GM18867 (cell line): ENCODE data around the gene JPH2.
A peak's percentile ranks its signal among the peaks of the same experiment; 100 is the strongest.

ENCODE experiments used
- ATAC-seq: cut with Tn5 transposase; IDR thresholded peaks from one replicate; pipeline ENCODE4 v1.9.1; 2021; ENCODE audit warnings: mild to moderate bottlenecking, moderate library complexity; ENCODE audit not compliant: unreplicated experiment

JPH2 gene

DNA sequence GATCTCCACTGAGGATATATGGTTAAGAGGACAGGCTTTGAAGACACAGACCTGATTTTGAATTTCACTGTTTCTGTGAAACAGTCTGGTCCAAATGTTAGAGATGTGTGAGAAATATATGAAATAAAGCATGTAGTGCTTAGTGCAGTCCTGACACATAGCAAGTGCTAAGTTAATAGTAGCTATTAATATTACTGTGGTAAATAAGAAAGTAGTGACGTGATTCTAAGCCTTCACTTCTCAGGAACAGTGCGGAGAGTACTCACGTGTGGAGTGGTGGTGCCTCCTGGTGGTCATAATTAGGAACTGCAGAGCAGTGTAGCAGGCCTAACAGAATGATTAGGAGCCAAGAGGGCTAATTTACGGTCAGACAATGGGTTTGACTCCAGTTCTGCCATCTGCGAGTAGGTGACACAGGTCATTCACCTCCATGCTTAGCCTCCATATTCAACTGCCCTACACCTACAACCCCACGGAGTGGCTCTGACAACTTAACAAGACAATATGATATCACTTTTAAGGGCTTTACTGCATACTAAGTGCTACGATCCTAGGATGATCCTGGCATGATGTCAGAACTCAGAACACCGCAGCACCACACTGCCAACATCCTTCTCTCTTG is 106.2 kb downstream of the JPH2 start:
- peak; percentile 68 for ATAC-seq

GRCh38 chr20:44080064-44080463 is 106.9 kb downstream of the JPH2 start:
- ATAC-seq, result no peak

DNA sequence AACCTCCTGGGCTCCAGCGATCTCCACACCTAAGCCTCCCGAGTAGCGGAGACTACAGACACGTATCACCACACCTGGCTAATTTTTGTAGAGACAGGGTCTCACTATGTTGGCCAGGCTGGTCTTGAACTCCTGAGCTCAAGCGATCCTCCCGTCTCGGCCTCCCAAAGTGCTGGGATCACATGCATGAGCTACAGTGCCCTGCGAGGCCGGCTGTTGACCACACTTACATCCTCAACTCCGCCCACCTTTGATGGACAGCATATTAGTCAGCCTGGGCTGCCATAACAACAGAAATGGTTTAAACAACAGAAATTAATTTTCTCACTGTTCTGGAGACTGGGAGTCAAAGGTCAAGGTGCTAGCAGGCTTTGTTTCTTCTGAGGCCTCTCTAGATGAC is 107.7 kb downstream of the JPH2 start:
- no peak for ATAC-seq

DNA sequence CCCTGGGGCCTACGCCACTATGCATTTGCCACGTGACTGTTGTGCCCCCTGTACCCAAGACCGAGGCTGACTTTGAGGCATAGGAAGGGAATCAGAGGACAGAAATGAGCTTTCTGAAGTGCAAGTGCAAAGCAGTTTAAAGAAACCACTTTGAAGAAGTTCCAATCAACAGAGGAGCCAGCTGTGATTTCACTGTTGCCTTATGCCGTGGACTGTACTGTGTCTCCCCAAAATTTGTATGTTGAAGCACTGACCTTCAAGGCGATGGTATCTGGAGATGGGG is 111.1 kb downstream of the JPH2 start:
- ATAC-seq, result no peak

DNA sequence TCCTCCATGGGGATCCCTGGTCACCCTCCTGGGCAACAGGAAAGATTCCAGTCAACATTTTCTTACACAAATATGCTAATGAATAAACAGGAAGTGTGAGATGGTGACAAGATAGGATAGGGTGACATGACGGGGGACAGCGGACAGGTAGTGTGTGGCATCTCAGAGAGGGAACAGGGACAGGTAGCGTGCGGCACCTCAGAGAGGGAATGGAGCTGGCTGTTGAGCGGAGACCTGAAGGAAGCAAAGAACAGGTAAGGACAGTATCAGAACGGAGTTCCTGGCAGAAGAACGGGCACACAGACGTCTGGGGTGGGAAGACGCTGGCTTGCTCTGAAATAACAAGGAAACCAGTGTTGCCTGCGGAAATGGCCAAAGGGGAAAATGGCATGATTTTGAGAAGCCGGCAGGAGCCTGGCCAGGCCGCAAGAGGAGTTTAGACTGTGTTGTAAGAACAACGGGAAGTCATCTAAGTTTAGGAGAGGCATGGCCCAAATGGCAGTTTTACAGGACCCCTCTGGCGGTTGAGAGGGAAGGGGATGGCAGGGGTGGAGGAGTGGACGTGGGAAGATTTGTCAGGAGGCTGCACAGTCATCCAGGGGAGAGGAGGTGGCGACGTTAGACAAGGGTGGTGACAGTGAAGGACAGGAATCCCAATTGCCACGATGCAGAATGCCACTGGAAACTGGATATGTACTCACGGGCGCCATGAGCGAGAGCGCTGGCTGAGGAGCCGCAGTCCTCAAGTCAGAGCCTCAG is 111.6 kb downstream of the JPH2 start:
- no peak for ATAC-seq

GRCh38 chr20:44074252-44075151 is 112.5 kb downstream of the JPH2 start:
- ATAC-seq, result no peak

GRCh38 chr20:44073675-44074071 is 113.3 kb downstream of the JPH2 start:
- no peak for ATAC-seq

DNA sequence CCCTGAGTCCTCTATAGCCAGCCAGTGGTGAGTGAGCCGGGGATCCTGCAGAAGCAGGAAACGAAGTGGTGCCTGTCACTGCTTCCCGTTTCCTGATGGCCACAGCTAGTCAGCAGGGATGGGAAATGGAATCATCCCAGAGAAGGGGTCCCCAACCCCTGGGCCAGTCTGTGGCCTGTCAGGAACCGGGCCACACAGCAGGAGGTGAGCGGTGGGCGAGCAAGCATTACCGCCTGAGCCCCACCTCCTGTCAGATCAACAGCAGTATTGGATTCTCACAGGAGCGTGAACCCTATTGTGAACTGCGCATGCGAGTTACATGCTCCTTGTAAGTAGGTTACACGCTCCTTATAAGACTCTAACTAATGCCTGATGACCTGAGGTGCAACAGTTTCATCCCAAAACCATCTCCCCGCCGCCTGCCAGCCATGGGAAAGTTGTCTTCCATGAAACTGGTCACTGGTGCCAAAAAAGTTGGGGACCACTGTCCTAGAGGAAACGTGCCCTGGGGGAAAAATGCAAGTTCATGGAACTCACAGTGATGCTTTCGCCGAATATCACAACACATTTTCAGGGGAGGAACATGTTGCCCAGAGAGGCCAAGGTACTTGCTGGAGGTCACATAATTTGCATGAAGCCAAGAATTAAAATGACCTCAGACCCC is 113.8 kb downstream of the JPH2 start:
- no peak for ATAC-seq

- no peak for ATAC-seq
Measured at GRCh38 chr20:44072384-44072783, 114.6 kb downstream of the JPH2 start.

GRCh38 chr20:44071526-44072111 is 115.4 kb downstream of the JPH2 start:
- ATAC-seq, result no peak

DNA sequence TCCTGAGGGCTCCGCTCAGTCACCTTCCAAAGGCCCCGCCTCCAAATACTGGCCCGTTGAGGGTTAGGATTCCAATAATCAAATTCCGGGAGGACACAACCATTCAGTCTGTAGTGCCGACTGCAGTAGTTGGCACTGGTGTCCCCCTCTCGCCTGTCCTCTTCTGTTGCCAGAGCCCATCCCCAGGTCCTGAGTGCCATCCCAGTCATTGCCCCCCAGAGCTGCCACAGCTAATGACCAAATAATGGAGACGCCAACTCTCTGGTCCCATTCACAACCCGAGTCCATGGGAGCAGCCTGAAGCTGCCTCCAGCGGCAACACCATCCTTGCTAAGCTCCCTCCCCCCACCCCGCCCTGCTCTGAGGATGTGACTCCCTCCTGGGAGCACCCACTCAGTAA is 115.9 kb downstream of the JPH2 start:
- ATAC-seq, result no peak

DNA sequence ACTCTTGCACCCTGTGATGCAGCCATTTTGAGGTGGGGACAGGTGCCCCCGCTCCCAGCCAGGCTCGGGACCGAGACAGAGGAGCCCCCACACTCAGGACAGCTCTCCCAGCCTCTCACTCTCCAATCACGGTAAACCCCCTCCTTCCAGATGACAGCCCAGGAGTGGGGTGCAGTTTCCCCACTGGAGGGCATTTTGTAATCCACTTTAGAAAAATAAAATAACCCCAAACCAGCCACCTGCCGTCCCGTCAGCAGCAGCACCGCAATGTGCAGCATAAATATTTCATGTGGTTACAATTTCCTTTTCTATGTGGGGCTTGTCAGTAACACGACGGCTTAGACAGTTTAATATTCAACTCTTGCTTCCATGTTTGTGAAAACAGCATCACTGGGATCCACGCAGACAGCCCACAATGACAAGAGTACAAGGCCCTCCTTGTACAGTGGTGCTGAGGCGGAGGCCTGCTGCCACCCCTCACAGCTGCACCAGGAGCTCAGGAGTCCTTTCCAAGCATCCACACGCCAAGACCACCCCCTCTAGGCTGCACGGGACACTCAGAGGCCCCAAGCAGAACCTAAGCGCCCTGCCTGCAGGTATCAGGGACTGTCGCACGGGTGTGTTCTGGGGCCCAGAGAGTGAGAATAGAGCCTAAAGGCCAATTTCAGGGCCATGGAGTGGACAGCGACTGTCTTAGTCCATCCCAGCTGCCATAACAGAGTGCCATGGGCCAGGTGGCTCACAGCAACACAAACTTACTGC is 116.7 kb downstream of the JPH2 start:
- ATAC-seq, result no peak

DNA sequence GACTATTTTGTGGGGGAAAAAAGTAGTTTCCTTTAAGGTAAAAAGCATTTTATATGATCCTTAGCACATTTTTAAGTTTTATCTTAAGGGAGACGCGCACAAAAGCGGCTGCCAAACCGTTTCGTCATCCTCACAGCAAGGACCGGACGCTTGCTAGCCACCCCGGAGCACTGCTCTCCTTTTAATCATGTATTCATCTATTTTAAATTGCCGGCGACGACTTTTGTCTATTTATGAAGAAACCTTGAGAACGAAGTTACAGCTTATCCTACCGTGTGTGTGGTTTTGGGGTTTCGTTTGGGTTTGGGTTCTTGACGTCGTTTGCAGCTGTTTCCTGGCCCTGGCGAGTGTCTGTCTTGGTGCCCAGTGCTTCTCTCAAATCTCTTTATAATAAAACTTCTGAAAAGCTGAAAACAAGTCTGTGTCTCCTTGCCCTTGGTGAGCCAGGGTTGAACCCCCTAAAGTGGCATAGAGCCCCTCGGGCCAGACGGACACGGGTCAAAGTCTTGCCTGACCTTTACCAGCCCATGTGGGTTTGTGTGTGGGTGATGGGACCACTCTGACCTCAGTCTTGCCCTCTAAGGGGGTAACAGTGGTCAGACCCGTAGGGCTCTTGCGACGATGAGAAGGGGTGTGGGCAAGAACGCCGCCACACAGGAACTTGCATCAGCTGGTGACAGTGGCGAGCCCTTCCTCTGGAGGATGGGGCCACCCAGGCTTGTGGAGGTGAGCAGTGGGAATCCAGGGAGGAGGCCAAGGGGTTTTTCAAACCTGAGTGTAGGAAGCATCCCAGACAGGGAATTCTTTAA is 117.6 kb downstream of the JPH2 start:
- ATAC-seq, result no peak

DNA sequence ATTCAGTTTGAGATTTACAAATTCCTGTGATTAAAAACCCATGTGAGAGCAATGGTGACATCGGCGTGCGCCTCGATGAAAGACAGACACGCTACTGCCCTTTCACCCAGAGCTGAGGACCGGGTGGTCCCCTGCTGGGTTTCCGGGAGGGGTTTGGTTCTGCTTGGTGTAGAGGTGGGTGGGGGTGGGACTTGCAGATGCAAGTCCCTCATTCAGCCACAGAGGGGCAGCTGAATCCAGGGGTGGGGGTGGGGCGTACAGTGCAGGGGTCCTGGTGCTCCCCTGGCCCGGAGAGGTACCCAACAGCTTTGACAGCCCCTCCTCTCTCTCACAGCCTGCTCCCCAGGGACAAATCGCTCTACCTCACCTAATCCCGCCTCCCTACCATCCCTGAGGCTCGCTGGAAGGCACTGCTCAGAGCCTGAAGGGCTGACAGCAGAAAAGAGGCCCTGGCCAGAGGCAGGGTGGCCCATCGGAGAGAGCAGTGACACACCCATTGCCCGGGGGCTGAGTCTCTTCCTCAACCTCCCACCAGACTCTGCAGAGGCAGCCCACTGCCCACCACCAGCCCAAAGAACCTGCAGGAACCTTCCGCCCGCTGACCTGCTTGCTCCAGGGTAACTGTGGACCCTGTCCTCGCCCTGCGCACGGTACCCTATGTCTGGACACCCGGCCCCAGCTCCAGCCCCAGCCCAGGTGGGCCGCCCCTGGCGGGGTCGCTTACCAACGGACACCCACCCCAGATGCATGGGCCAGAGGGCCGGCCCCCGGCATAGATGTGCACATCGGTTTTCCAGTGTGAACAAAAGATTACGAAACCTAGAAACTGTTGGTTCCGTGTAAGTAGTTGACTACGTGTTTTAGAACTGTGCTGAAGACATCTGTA is 118.4 kb downstream of the JPH2 start:
- ATAC-seq, result no peak

- no peak for ATAC-seq
Measured at GRCh38 chr20:44067650-44068081, 119.3 kb downstream of the JPH2 start.

GRCh38 chr20:44066645-44067606 is 120.1 kb downstream of the JPH2 start:
- no peak for ATAC-seq
